HUES6 (cell line): ENCODE data around the gene HDAC11.

Experiments
- H3K27ac ChIP-seq: 2 replicates; pipeline ENCODE4 v1.7.0; 2013; ENCODE audit warnings: low read depth, mild to moderate bottlenecking, low read length, inconsistent platforms
- H3K27me3 ChIP-seq: 2 replicates; pipeline ENCODE4 v1.6.1; 2013; ENCODE audit warnings: low read length; ENCODE audit not compliant: control insufficient read depth, insufficient read depth
- H3K36me3 ChIP-seq: 2 replicates; pipeline ENCODE4 v1.6.1; 2013; ENCODE audit warnings: low read length; ENCODE audit not compliant: control insufficient read depth, insufficient read depth
- H3K4me1 ChIP-seq: 2 replicates; pipeline ENCODE4 v1.6.1; 2013; ENCODE audit warnings: low read length; ENCODE audit not compliant: control insufficient read depth, insufficient read depth
- H3K4me3 ChIP-seq: 2 replicates; pipeline ENCODE4 v1.5.1; 2013; ENCODE audit warnings: low read depth, low read length
- H3K9ac ChIP-seq: one replicate; pipeline ENCODE4 v1.6.1; 2013; ENCODE audit warnings: mild to moderate bottlenecking, low read length
- H3K9me3 ChIP-seq: 2 replicates; pipeline ENCODE4 v1.6.1; 2013; ENCODE audit warnings: low read depth, low read length; ENCODE audit not compliant: control insufficient read depth, insufficient read depth

The HDAC11 gene

GRCh38 chr3:13538520-13539291 lies 58.6 kb downstream of the HDAC11 start:
- H3K36me3 ChIP-seq, result no peaks in the 10 kb centered on the region
- no peak overlapping the region for H3K9ac ChIP-seq
- no peaks in the 10 kb centered on the region for H3K27me3 ChIP-seq
- no peak overlapping the region for H3K4me3 ChIP-seq
- no peak overlapping the region for H3K27ac ChIP-seq
- H3K9me3 ChIP-seq, result peaks cover 7% of the 10 kb centered on the region; the same call in 1 of the 2 replicates
- H3K4me1 ChIP-seq, result peaks cover 9% of the 10 kb centered on the region; the same call in 1 of the 2 replicates

GRCh38 chr3:13539292-13539638 lies 59.2 kb downstream of the HDAC11 start:
- peaks cover 9% of the 10 kb centered on the region; the same call in 1 of the 2 replicates for H3K4me1 ChIP-seq
- no peak overlapping the region for H3K27ac ChIP-seq
- H3K36me3 ChIP-seq, result no peaks in the 10 kb centered on the region
- H3K9me3 ChIP-seq, result peaks cover 7% of the 10 kb centered on the region; the same call in 1 of the 2 replicates
- no peak overlapping the region for H3K9ac ChIP-seq
- H3K27me3 ChIP-seq, result no peaks in the 10 kb centered on the region
- H3K4me3 ChIP-seq, result no peak overlapping the region

- Histone ChIP-seq H3K27me3 (no peaks in the 10 kb centered on the region; the same call in 1 of the 2 replicates), H3K9ac (no peak overlapping the region), H3K27ac (no peak overlapping the region), H3K36me3 (no peaks in the 10 kb centered on the region), H3K4me1 (peaks cover 9% of the 10 kb centered on the region; the same call in 1 of the 2 replicates), H3K9me3 (peaks cover 7% of the 10 kb centered on the region; the same call in 1 of the 2 replicates), H3K4me3 (no peak overlapping the region)
Observed at GRCh38 chr3:13539671-13540070, 59.6 kb downstream of the HDAC11 start.

GRCh38 chr3:13540297-13540995 lies 60.3 kb downstream of the HDAC11 start:
- H3K4me3 ChIP-seq, result no peak overlapping the region
- no peak overlapping the region for H3K9ac ChIP-seq
- peaks cover 9% of the 10 kb centered on the region; the same call in 1 of the 2 replicates for H3K4me1 ChIP-seq
- no peaks in the 10 kb centered on the region; the same call in 1 of the 2 replicates for H3K27me3 ChIP-seq
- no peak overlapping the region for H3K27ac ChIP-seq
- H3K36me3 ChIP-seq, result no peaks in the 10 kb centered on the region
- peaks cover 7% of the 10 kb centered on the region; the same call in 1 of the 2 replicates for H3K9me3 ChIP-seq

- Histone ChIP-seq H3K36me3 (no peaks in the 10 kb centered on the region), H3K27ac (no peak overlapping the region), H3K27me3 (no peaks in the 10 kb centered on the region; the same call in 1 of the 2 replicates), H3K4me1 (peaks cover 15% of the 10 kb centered on the region), H3K9me3 (peaks cover 7% of the 10 kb centered on the region; the same call in 1 of the 2 replicates), H3K4me3 (no peak overlapping the region), H3K9ac (no peak overlapping the region)
Observed at GRCh38 chr3:13541691-13542090, 61.6 kb downstream of the HDAC11 start.

GRCh38 chr3:13542142-13542541 lies 62.0 kb downstream of the HDAC11 start:
- H3K9ac ChIP-seq, result no peak overlapping the region
- H3K9me3 ChIP-seq, result peaks cover 7% of the 10 kb centered on the region; the same call in 1 of the 2 replicates
- H3K36me3 ChIP-seq, result no peaks in the 10 kb centered on the region
- no peaks in the 10 kb centered on the region; the same call in 1 of the 2 replicates for H3K27me3 ChIP-seq
- H3K27ac ChIP-seq, result no peak overlapping the region
- peaks cover 15% of the 10 kb centered on the region for H3K4me1 ChIP-seq
- no peak overlapping the region for H3K4me3 ChIP-seq

GRCh38 chr3:13543253-13543652 lies 63.1 kb downstream of the HDAC11 start:
- no peaks in the 10 kb centered on the region for H3K36me3 ChIP-seq
- H3K27me3 ChIP-seq, result no peaks in the 10 kb centered on the region; the same call in 1 of the 2 replicates
- no peak overlapping the region for H3K9ac ChIP-seq
- H3K4me1 ChIP-seq, result peaks cover 25% of the 10 kb centered on the region
- H3K4me3 ChIP-seq, result no peak overlapping the region
- H3K27ac ChIP-seq, result no peak overlapping the region
- H3K9me3 ChIP-seq, result peaks cover 7% of the 10 kb centered on the region; the same call in 1 of the 2 replicates

- no peaks in the 10 kb centered on the region for H3K36me3 ChIP-seq
- no peak overlapping the region for H3K27ac ChIP-seq
- no peak overlapping the region for H3K4me3 ChIP-seq
- no peak overlapping the region for H3K9ac ChIP-seq
- H3K27me3 ChIP-seq, result peaks cover 4% of the 10 kb centered on the region; the same call in 1 of the 2 replicates
- peaks cover 7% of the 10 kb centered on the region; the same call in 1 of the 2 replicates for H3K9me3 ChIP-seq
- H3K4me1 ChIP-seq, result peaks cover 29% of the 10 kb centered on the region
Observed at GRCh38 chr3:13544293-13544831, 64.3 kb downstream of the HDAC11 start.

- no peak overlapping the region for H3K9ac ChIP-seq
- no peak overlapping the region for H3K27ac ChIP-seq
- H3K9me3 ChIP-seq, result peaks cover 7% of the 10 kb centered on the region; the same call in 1 of the 2 replicates
- peaks cover 10% of the 10 kb centered on the region for H3K27me3 ChIP-seq
- H3K4me3 ChIP-seq, result no peak overlapping the region
- H3K36me3 ChIP-seq, result no peaks in the 10 kb centered on the region
- H3K4me1 ChIP-seq, result peaks cover 29% of the 10 kb centered on the region
Observed at GRCh38 chr3:13544951-13545651, 65.0 kb downstream of the HDAC11 start.

GRCh38 chr3:13545952-13546454 lies 65.9 kb downstream of the HDAC11 start:
- no peaks in the 10 kb centered on the region for H3K36me3 ChIP-seq
- H3K4me3 ChIP-seq, result no peak overlapping the region
- H3K27me3 ChIP-seq, result peaks cover 10% of the 10 kb centered on the region
- peaks cover 29% of the 10 kb centered on the region for H3K4me1 ChIP-seq
- no peak overlapping the region for H3K9ac ChIP-seq
- peaks cover 7% of the 10 kb centered on the region; the same call in 1 of the 2 replicates for H3K9me3 ChIP-seq
- H3K27ac ChIP-seq, result no peak overlapping the region
